Neural crest cell (in vitro differentiated cells): ENCODE measurements around the gene GREM1. TPM values are rescaled to one million over a fixed set of nuclear protein-coding genes. Genes with fewer than 3 reads are reported as not detected.

Source experiments
- DNase-seq: peaks from one replicate; pipeline ENCODE4 v3.0.0; 2021; ENCODE audit warnings: low read depth, mixed read lengths, low spot score
- H3K27ac Mint-ChIP-seq: one replicate; pipeline ENCODE4 v1.8.0; 2021; ENCODE audit warnings: mild to moderate bottlenecking, mixed read lengths; ENCODE audit not compliant: unreplicated experiment
- H3K27me3 Mint-ChIP-seq: 2 replicates; pipeline ENCODE4 v1.8.0; 2021; ENCODE audit warnings: low read depth, mild to moderate bottlenecking, mixed read lengths
- H3K36me3 Mint-ChIP-seq: 2 replicates; pipeline ENCODE4 v1.8.0; 2021; ENCODE audit warnings: low read depth, mild to moderate bottlenecking, mixed read lengths
- H3K4me1 Mint-ChIP-seq: 2 replicates; pipeline ENCODE4 v1.8.0; 2021; ENCODE audit warnings: mixed read lengths
- H3K4me3 Mint-ChIP-seq: one replicate; pipeline ENCODE4 v1.8.0; 2021; ENCODE audit warnings: mild to moderate bottlenecking, mixed read lengths
- H3K9me3 Mint-ChIP-seq: 2 replicates; pipeline ENCODE4 v1.8.0; 2021; ENCODE audit warnings: mixed read lengths
- total RNA-seq: library from RNA; stranded (reverse); gene quantifications from 2 replicates; pipeline ENCODE4 v1.2.1, GENCODE V29; 2021
- TF ChIP-seq, protein P1 (sequence below): fragments of 200-600 bp; sonication (generic); conservative IDR thresholded peaks from 2 replicates; pipeline ENCODE4 v1.5.0; 2021; ENCODE audit warnings: antibody characterized with exemption, mild to moderate bottlenecking

The GREM1 gene
- total RNA-seq, 1 donor from 2014 or later: 0.09 TPM

DNA sequence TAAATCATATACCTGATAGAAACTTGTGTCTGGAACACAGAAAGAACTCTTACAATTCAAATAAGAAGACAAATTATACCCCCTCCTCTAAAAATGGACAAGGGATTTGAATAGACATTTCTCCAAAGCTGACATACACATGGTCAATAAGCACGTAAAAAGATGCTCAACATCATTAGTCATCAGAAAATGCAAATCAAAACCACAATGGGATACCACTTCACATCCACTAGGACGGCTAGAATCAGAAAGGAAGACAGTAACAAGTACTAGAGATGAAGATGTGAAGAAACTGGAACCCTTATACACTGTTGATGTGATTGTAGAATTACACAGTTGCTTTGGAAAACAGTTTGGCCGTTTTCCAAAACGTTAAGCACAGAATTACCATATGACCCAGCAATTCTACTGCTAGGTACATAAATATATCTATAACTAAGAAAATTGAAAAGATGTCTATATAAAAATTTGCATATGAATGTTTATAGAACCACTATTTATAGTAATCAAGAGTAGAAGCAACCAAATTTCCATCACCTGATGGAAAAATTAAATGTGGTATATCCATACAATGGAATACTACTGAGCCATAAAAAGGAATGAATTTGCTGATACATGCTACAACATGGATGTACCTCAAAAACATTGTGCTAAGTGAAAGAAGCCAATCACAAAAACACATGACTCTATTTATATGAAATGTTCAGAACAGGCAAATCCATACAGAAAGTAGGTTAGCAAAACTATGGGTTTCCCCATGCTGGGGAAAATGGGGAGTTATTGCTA is 60.8 kb downstream of the GREM1 start:
- Mint-ChIP-seq H3K4me1 (peaks cover 18% of the 10 kb centered on the region), H3K27me3 (no peaks in the 10 kb centered on the region), H3K9me3 (peaks cover 4% of the 10 kb centered on the region), H3K36me3 (no peaks in the 10 kb centered on the region), H3K27ac (no peak overlapping the region), H3K4me3 (no peak overlapping the region)
- TF ChIP-seq, protein P1, sequence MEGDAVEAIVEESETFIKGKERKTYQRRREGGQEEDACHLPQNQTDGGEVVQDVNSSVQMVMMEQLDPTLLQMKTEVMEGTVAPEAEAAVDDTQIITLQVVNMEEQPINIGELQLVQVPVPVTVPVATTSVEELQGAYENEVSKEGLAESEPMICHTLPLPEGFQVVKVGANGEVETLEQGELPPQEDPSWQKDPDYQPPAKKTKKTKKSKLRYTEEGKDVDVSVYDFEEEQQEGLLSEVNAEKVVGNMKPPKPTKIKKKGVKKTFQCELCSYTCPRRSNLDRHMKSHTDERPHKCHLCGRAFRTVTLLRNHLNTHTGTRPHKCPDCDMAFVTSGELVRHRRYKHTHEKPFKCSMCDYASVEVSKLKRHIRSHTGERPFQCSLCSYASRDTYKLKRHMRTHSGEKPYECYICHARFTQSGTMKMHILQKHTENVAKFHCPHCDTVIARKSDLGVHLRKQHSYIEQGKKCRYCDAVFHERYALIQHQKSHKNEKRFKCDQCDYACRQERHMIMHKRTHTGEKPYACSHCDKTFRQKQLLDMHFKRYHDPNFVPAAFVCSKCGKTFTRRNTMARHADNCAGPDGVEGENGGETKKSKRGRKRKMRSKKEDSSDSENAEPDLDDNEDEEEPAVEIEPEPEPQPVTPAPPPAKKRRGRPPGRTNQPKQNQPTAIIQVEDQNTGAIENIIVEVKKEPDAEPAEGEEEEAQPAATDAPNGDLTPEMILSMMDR: no peak
- DNase-seq: no peak

DNA sequence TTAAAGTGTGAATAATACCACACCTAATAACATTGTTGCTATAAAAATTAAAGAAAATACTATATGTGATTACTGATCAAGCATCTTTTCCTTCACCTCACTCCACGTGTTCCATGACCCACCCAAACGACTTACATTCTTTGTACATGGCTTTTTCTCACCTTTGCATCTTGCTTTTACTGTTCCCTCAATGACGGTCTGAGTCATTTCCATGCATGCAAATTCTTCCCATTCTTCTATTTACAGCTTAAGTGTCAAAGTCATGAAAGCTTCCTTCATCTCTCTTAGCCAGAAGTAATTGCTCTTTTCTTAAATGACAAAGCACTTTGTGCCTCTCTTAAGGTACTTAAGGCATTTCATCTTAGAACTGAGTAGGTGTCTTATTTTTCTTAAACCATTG is 64.0 kb downstream of the GREM1 start:
- H3K36me3 Mint-ChIP-seq: no peaks in the 10 kb centered on the region
- H3K27me3 Mint-ChIP-seq: no peaks in the 10 kb centered on the region
- TF ChIP-seq, protein P1: no peak
- no peaks in the 10 kb centered on the region for H3K9me3 Mint-ChIP-seq
- no peak overlapping the region for H3K27ac Mint-ChIP-seq
- peaks cover 5% of the 10 kb centered on the region for H3K4me1 Mint-ChIP-seq
- DNase-seq: no peak
- H3K4me3 Mint-ChIP-seq: no peak overlapping the region

GRCh38 chr15:32784581-32784980 is 66.8 kb downstream of the GREM1 start:
- Mint-ChIP-seq H3K4me1 (peaks cover 5% of the 10 kb centered on the region), H3K9me3 (no peaks in the 10 kb centered on the region), H3K4me3 (no peak overlapping the region), H3K27ac (no peak overlapping the region), H3K27me3 (no peaks in the 10 kb centered on the region), H3K36me3 (no peaks in the 10 kb centered on the region)
- no peak for DNase-seq
- TF ChIP-seq, protein P1: no peak

DNA sequence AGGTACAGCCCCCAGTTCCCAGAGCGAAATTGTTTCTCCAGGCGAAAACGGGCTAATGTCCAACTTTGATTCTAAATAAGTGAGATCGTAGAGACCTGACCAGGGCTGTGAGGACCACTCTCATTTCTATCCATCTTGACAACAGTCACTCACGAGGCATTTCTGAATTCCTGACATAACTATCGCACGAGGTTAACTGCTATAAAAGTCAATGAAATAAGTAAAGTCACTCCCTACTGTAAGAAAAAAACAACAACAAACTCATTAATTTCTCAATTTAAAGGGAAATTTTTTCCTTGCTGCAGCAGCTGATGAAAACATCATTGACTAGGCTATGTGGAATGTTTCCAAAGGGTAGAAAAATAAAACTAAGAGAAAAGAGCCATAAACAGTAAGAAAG is 69.1 kb downstream of the GREM1 start:
- Mint-ChIP-seq H3K27ac (no peak overlapping the region), H3K36me3 (no peaks in the 10 kb centered on the region), H3K27me3 (no peaks in the 10 kb centered on the region), H3K4me3 (no peak overlapping the region), H3K9me3 (peaks cover 2% of the 10 kb centered on the region), H3K4me1 (peaks cover 2% of the 10 kb centered on the region)
- DNase-seq: no peak
- TF ChIP-seq, protein P1: no peak

DNA sequence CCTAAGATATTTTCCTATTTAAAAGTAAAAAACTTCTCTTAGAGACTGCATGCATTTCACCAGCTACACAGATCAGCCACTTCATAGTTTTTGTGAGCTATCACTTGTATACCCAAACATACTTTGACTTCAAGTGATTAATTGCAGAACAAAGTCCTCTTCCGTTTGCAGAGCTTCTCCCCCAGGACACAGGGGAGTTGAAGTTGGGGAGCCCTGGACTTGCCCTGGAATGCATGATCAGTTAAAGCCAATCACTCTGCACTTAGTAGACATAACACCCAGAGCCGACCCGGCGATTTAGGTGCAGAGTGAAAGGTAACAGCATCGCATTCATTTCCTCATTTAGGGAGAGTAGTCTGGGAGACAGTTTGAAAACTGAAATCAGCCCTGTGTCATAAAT is 70.1 kb downstream of the GREM1 start:
- peaks cover 3% of the 10 kb centered on the region for H3K9me3 Mint-ChIP-seq
- DNase-seq: no peak
- H3K36me3 Mint-ChIP-seq: no peaks in the 10 kb centered on the region
- TF ChIP-seq, protein P1: no peak
- H3K4me1 Mint-ChIP-seq: no peaks in the 10 kb centered on the region
- H3K27ac Mint-ChIP-seq: no peak overlapping the region
- no peak overlapping the region for H3K4me3 Mint-ChIP-seq
- no peaks in the 10 kb centered on the region for H3K27me3 Mint-ChIP-seq
